Stimulated activated naive CD8-positive, alpha-beta T cell treated with anti-CD3 and anti-CD28 coated beads, Interleukin-15, Interleukin-2, amounts not matched to agents 100 ng/mL and 50 ng/mL, for 24 hours (primary cell): Measurements from ENCODE around the gene LRRC8E.

ENCODE experiments used
- H3K27ac Mint-ChIP-seq: one replicate; pipeline ENCODE4 v1.8.0; 2021; ENCODE audit warnings: mild to moderate bottlenecking, mixed read lengths
- H3K27me3 Mint-ChIP-seq: one replicate; pipeline ENCODE4 v1.8.0; 2021; ENCODE audit warnings: mixed read lengths
- H3K36me3 Mint-ChIP-seq: one replicate; pipeline ENCODE4 v1.8.0; 2021; ENCODE audit warnings: low read depth, mixed read lengths
- H3K4me1 Mint-ChIP-seq: one replicate; pipeline ENCODE4 v1.8.0; 2021; ENCODE audit warnings: low read depth, mixed read lengths
- H3K4me3 Mint-ChIP-seq: one replicate; pipeline ENCODE4 v1.8.0; 2021; ENCODE audit warnings: mild to moderate bottlenecking, mixed read lengths
- H3K9me3 Mint-ChIP-seq: one replicate; pipeline ENCODE4 v1.8.0; 2021; ENCODE audit warnings: mixed read lengths

The LRRC8E gene

GRCh38 chr19:7869910-7870511 is 18.3 kb upstream of the LRRC8E start:
- Mint-ChIP-seq H3K4me3 (no peak overlapping the region), H3K4me1 (peaks cover 36% of the 10 kb centered on the region), H3K9me3 (no peaks in the 10 kb centered on the region), H3K36me3 (no peaks in the 10 kb centered on the region), H3K27me3 (peaks cover 32% of the 10 kb centered on the region), H3K27ac (no peak overlapping the region)

GRCh38 chr19:7870571-7871436 is 17.5 kb upstream of the LRRC8E start:
- H3K27me3 Mint-ChIP-seq = peaks cover 27% of the 10 kb centered on the region
- H3K27ac Mint-ChIP-seq = no peak overlapping the region
- H3K36me3 Mint-ChIP-seq = no peaks in the 10 kb centered on the region
- no peak overlapping the region for H3K4me3 Mint-ChIP-seq
- no peaks in the 10 kb centered on the region for H3K9me3 Mint-ChIP-seq
- peaks cover 33% of the 10 kb centered on the region for H3K4me1 Mint-ChIP-seq

- Mint-ChIP-seq H3K4me3 (peak overlapping the region; percentile 10), H3K36me3 (no peaks in the 10 kb centered on the region), H3K9me3 (no peaks in the 10 kb centered on the region), H3K27me3 (peaks cover 27% of the 10 kb centered on the region), H3K27ac (peak overlapping the region; percentile 34), H3K4me1 (peaks cover 33% of the 10 kb centered on the region)
These were observed 16.6 kb upstream of the LRRC8E start for GRCh38 chr19:7871437-7872305.

- Mint-ChIP-seq H3K27me3 (peaks cover 26% of the 10 kb centered on the region), H3K27ac (no peak overlapping the region), H3K4me3 (peak overlapping the region; percentile 10), H3K36me3 (no peaks in the 10 kb centered on the region), H3K9me3 (no peaks in the 10 kb centered on the region), H3K4me1 (peaks cover 32% of the 10 kb centered on the region)
These were observed 15.8 kb upstream of the LRRC8E start for GRCh38 chr19:7872306-7873204.

DNA sequence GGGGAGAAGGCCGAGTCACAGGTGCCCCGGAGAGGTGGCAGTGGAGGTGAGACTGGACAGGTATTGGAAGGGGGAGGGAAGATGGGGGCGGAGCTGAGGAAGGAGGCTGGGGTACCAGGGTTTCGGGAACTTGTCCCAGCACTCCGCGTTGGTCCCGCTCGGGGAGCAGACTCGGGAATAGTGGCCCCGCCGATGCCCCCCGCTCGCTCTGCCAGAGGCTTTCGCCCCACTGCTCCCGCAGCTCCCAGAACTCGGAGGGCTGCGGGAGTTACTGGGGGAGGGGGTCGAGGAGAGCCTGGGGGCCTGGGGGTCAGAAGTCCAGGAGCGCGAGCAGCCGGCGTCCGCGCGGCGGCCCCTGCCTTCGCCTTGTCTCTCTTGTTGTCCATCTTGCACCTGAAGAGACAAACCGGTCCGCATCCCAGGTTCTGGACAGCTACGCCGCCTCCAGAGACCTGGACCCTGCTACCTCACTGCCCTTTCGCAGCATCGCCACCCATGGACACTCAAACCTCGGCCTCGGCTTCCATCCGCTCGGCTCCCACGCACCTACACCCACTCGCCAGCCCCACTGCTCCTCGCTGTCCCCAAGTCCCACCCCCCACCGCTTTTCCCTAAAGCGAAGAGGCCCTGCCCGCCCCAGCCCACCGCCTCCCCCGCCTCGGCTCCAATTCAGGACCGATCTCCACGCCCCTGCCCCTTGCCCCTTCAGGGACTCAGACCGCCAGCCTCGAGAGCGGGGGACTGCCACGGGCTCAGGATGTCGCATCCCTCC is 14.8 kb upstream of the LRRC8E start:
- Mint-ChIP-seq H3K27ac (no peak overlapping the region), H3K27me3 (peaks cover 24% of the 10 kb centered on the region), H3K4me3 (peak overlapping the region; percentile 64), H3K36me3 (no peaks in the 10 kb centered on the region), H3K4me1 (peaks cover 24% of the 10 kb centered on the region), H3K9me3 (no peaks in the 10 kb centered on the region)

- peaks cover 24% of the 10 kb centered on the region for H3K27me3 Mint-ChIP-seq
- H3K9me3 Mint-ChIP-seq = no peaks in the 10 kb centered on the region
- H3K4me1 Mint-ChIP-seq = peaks cover 24% of the 10 kb centered on the region
- H3K27ac Mint-ChIP-seq = no peak within 1 kb of the TSS
- peak within 1 kb of the TSS; percentile 64 for H3K4me3 Mint-ChIP-seq
- H3K36me3 Mint-ChIP-seq = no peaks in the 10 kb centered on the region
These were observed 14.0 kb upstream of the LRRC8E start, which contains the start of gene PRR36 for GRCh38 chr19:7874076-7874896. Gene PRR36, minus strand, starts transcription at chr19:7874390. Its CDS starts 701 bp downstream, at chr19:7873689.

- no peak overlapping the region for H3K4me3 Mint-ChIP-seq
- H3K4me1 Mint-ChIP-seq = peaks cover 24% of the 10 kb centered on the region
- H3K27ac Mint-ChIP-seq = no peak overlapping the region
- H3K9me3 Mint-ChIP-seq = no peaks in the 10 kb centered on the region
- peaks cover 24% of the 10 kb centered on the region for H3K27me3 Mint-ChIP-seq
- H3K36me3 Mint-ChIP-seq = no peaks in the 10 kb centered on the region
These were observed 13.4 kb upstream of the LRRC8E start for GRCh38 chr19:7874897-7875273.

GRCh38 chr19:7877249-7877836 is 11.0 kb upstream of the LRRC8E start:
- H3K4me3 Mint-ChIP-seq = no peak overlapping the region
- no peaks in the 10 kb centered on the region for H3K9me3 Mint-ChIP-seq
- H3K36me3 Mint-ChIP-seq = no peaks in the 10 kb centered on the region
- peaks cover 8% of the 10 kb centered on the region for H3K4me1 Mint-ChIP-seq
- peaks cover 12% of the 10 kb centered on the region for H3K27me3 Mint-ChIP-seq
- H3K27ac Mint-ChIP-seq = peak overlapping the region; percentile 67

DNA sequence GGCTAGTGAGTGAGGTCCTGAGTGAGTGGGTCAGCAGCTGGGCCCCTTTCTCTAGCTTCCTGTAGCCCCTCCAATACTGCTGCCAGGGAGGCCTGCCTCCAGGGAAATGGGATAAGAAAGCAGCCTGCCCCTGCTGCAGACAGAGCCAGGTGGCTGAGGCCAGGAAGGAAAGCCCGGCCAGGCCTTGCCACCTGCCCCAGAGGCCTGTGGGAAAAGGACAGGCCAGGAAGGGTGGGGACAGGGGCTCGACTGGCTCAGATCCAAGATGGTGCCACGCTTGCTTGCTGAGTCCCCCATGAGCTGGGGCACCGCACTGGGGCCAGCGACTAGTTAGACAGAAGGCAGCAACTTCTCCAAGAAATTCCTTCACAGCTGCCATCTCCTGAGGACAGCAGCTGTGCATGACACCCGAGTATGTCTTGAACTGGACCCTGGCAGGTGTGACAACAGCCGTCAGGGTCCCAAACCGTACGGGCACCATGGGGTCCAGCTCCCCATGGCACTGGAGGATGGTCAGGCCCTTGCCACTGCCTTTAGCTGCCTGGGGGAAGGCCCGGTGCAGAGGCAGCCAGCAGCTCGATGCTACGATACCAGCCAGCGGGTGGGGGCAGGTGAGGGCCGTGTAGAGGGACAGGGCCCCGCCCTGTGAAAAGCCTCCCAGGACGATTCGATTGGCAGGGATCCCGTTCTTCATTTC is 9.1 kb upstream of the LRRC8E start:
- peaks cover 5% of the 10 kb centered on the region for H3K4me1 Mint-ChIP-seq
- no peak overlapping the region for H3K27ac Mint-ChIP-seq
- no peak overlapping the region for H3K4me3 Mint-ChIP-seq
- H3K36me3 Mint-ChIP-seq = no peaks in the 10 kb centered on the region
- no peaks in the 10 kb centered on the region for H3K9me3 Mint-ChIP-seq
- H3K27me3 Mint-ChIP-seq = peaks cover 7% of the 10 kb centered on the region

DNA sequence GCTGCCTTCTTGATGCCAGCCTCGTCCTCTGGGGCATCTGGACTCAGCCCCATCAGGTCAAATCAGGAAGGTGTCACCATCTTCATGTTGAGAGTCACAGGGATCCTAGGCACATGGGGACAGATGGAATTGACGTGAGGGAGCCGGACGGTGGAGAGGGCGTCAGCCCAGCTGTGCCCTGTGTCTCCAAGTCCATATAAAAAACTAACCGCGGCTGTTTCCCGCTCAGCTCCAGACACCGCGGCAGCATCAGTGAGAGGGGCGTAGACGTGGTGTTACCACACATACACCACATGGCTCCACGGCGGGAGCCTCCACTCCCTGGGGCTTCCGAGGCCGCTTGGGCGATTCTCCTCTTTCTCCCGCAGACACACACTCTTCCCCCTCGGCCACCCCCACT is 8.5 kb upstream of the LRRC8E start:
- Mint-ChIP-seq H3K9me3 (no peaks in the 10 kb centered on the region), H3K27ac (no peak overlapping the region), H3K4me3 (no peak overlapping the region)

GRCh38 chr19:7881910-7882309 is 6.4 kb upstream of the LRRC8E start:
- Mint-ChIP-seq H3K4me1 (no peaks in the 10 kb centered on the region), H3K4me3 (no peak overlapping the region), H3K27me3 (peaks cover 7% of the 10 kb centered on the region), H3K27ac (no peak overlapping the region), H3K36me3 (no peaks in the 10 kb centered on the region), H3K9me3 (no peaks in the 10 kb centered on the region)

More for the DNA sequence above, 8.5 kb upstream of the LRRC8E start:
- peaks cover 1% of the 10 kb centered on the region for H3K4me1 Mint-ChIP-seq
- no peaks in the 10 kb centered on the region for H3K36me3 Mint-ChIP-seq
- H3K27me3 Mint-ChIP-seq = peaks cover 4% of the 10 kb centered on the region

DNA sequence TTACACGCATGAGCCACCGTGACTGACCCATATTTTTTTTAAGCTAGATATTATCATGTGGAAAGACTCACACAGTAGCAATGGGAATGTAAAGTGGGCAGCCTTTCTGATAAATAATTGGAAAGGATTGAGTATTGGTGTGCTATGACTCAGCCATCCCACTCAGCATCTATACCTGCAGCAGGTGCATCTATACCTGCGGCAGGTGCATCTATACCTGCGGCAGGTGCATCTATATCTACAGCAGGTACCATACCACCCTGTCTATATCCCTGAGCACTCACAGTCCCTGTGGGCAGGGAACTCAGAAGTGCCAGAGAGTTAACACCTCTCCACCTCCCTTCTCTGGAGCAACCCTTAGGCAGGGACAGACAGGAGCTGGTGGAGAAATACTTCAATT is 5.2 kb upstream of the LRRC8E start:
- Mint-ChIP-seq H3K27me3 (peaks cover 7% of the 10 kb centered on the region), H3K36me3 (no peaks in the 10 kb centered on the region), H3K27ac (no peak overlapping the region), H3K4me3 (no peak overlapping the region), H3K4me1 (no peaks in the 10 kb centered on the region), H3K9me3 (no peaks in the 10 kb centered on the region)
